Measurements from ENCODE around the gene C19orf81.

C19orf81 gene

DNA sequence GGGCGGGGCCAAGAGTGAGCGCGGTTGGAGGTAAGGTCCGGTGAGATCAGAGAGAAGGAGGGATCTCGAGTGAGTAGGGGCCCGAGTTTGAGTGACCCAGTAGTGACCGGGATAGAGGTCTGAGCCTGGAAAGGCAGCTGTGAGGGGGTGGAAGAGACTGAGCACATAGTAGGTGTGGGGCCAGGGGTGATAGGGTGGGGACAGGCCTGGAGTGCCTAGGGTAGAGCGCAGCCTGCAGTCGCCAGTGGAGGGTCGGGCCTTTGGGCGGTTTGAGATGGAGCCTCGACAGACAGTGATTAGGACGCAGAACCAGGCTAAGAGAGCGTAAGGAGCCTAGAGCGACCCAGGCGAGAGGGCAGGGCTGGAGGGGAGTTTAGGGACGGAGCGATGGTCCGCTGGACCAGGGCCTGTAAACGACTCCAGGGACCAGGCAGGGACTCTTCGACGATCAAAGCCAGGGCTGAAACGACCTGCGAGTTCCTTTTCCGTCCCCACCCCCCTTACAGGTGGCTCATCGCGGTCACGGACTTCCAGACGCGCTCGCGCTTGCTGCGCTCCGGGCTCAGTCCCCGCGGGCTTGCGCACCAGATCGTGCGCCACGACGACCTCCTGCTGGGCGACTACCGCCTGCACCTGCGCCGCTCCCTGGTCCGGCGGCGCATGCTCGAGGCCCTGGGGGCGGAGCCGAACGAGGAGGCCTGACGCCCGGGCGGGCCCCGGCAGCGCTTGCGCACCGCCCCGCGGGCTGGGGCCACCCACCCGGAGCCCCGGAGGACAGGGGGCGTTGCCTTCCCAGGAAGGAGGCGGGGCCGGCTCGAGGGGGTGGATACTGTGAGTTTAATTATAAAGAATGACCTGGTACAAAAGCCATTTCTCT is 9.4 kb downstream of the C19orf81 start:
- in situ Hi-C loops (cut with MboI; ENCODE audit: low sequenced_read_pairs), result no loop called here

DNA sequence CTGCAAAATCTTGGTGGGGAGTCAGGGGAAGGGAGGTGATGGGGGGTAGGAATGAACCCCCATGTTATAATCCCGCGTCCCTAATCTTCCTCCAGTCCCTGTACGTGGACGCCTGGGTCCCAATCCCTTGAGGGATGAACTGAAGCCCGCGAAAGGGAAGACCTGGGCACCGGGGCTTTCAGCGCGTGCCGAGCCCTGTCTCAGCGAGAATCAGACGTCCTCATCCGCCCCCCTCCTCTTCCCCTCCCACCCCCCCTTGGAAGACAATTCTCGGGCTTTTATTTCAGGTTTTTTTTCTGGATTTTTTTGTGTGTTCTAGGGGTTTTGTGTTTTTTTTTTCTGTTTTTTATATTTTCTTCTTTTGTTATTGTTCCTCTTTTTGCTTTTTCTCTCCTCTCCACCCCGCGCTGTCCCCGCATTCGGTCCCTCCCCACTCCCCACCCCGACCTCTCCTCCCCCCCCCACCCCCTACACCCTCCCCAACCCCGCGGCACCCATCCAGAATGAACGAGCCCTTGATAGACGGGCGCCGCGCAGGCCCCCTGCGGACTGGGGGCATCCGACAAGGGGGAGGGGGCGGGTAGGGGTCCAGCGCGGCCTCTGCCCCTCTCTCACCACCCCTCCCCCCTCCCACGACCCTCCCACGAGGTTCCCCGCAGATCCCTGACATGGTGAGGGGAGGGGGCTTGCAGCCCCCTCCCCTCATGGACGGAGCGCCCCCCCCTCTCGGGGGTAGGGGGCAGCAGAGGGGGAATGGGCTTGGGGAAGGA is 10.3 kb downstream of the C19orf81 start:
- in situ Hi-C loops (cut with MboI; ENCODE audit: low sequenced_read_pairs), result no loop called here

DNA sequence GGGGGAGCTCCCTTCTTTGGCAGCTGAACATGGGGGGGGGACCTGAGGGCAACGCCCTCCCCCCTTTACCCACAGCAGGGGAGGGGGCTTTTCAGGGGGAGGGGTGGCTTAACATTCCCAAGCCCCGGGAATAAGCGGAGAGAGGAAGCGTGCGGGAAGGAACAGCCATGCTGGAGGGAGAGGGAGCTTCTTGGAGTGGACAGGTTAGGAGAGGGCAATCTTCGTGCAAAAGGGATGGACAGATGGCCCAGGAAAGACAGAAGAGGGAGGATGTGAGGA is 10.8 kb downstream of the C19orf81 start:
- in situ Hi-C loops (cut with MboI; ENCODE audit: low sequenced_read_pairs), result no loop called here

DNA sequence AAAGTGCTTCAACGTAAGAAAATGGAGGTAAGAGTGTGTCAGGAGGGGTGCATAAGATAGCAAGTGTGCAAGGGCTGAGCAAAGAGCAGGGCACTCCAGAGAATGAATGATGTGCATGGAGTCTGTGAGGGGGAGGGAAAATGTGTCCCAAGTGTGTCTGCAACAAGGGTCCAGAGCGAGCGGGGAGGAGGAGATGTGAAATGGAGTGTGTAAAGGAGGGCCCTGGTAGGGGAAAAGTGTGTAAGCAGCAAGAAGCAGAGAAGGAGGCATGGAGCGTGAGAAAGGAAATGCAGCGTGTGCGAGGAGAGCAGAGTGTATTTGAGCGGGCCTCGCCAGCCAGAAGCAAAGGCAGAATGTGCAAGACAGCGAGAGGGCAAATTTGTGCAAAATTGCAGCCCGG is 11.8 kb downstream of the C19orf81 start:
- in situ Hi-C loops (cut with MboI; ENCODE audit: low sequenced_read_pairs), result no loop called here

DNA sequence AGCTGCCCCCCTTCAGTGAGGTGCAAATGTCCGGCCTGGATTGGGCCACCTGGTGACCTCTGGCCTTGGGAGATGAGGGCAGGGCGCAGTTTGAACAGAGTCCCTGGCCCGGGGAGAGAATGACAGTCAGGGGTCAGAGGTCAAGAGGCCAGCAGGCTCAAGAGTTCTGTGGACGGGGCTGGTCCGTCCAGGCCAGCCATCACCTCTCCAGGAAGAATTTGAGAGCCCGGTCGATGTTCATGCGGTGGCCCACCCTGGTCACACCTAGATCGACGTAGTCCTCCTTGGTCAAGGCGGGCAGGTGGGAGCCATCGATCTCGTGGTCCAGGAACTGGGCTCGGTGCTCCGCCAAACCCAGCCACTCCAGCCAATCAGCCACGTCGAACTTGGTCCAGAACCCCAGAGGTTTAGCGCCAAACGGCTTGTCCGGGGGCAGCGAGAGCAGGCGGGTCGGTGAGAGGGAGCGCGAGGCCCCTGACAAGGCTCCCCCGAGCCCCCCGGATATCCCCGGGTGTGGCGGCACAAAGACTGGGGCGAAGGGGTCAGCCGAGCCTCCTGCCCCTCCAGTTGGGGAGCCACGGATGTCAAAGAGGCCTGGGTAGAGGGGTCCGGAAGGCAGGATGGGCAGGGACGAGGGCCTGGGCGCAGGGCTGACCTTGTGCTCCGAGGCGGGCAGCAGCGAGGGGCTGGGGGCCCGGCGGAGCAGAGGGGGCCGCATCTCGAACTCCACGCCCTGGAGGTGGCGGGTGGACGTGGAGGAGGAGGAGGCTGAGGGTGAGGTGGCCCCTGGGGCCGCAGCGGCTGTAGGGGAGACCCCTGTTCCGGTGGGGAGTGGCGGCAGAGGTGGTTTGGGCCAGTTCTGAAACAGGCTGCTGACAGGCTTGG is 12.8 kb downstream of the C19orf81 start:
- in situ Hi-C loops (cut with MboI; ENCODE audit: low sequenced_read_pairs), result no loop called here

DNA sequence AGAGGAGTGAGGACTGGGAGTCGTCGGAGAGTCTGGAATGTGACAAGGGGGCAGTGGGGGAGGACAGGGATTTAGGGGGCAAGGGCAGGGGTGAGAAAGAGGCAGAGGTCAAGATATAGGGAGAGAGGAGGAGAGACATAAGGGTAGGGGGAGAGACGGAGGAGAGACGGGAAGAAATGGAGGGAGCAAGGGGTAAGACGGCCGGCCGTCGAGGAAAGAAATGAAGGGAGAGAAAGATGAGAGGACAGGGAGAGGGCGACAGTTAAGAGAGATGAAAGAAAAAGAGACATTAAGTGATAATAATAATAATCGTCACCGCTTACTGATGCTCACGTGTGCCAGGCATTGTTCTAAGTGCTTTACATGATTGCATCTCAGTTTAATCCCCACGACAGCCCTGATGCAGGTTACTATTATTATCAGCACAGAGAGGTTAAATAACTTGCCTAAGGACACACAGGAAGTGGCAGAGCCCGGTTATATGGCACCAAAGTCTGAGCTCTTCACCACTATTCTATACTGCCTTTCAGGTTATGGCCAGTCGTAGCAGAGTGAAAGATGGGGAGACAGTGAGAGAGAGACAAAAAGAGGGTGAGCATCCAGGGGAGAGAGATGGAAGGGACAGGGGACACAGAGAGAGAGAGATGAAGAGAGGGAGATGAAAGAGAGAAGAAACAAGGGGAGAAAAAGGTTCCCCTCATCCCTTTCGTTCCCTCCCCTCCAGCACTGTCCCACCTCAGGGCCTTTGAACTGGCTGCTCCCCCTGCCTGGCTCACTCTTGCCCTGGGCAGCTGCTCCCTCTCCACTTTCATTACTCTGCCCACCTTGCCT is 13.6 kb downstream of the C19orf81 start:
- in situ Hi-C loops (cut with MboI; ENCODE audit: low sequenced_read_pairs), result no loop called here

DNA sequence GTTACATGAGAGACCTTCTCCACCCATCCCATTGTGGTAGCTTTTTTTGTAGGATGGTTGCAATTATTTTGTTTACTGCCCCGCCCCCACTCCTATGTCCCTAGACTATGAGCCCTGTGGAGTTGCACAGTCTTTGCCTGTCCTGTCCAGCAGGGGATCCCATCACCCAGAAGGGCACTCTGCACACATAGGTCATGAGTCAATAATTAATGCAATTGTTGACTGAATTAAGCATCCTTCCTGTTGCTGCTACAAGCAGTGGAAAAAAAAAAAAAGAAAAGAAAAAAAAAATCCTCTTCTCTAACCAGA is 14.2 kb downstream of the C19orf81 start:
- in situ Hi-C loops (cut with MboI; ENCODE audit: low sequenced_read_pairs), result no loop called here

DNA sequence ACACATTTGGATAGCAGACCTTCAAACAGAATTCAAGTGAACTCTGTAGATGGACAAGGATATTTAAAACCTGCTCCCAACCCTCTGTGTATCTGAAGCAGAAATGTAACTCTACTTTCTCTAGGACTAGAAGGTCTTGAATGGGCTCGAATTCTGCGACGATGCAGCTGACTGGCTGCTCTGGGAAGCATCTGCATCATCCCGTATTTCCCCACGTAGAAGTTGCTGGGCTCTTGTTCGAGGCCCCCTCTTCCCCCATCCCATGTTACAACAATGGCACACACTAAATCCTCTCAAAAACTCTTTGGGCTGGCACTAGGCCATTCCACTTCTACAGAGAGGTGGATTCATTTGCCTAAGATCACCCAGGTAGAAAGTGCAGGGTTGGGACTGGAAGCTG is 15.0 kb downstream of the C19orf81 start:
- in situ Hi-C loops (cut with MboI; ENCODE audit: low sequenced_read_pairs), result no loop called here

DNA sequence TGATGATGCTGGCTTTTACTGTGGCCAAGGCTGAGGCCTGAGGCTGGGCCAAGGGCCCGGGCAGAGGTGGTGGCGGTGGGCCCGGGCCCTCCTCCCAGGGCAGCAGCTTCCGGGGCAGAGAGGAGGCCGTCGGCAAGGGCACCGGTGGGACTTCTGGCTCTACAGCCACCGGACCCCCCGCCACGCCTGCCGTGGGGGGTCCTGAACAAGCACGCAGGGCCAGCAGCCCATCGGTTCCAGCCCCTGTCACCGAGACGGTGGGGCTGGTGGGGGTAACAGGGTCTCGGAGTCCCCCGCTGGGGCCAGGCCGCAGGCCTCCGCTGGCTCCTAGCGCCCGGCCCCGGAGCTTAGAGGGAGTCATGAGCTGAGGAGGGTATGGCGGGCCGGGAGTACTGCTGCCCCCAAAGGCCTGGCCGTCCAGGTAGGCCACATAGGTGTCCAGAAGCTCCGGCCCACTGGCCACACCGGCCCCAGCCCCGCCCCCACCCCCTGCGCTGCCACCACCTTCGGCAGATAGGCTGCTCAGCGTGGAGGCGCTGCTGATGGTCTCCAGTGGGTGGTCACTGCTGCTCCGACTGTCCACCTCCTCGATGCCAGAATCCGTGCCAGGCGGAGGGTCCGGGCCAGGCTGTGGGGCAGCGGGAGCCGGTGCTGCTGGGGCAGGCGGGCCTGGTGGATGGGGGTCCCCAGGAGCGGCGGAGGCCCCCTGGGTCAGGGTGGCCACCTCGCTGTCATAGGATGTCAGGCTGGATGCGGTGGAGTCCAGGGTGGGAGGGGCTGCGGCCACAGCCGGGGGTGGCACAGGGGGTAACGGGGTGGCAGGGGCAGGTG is 17.3 kb downstream of the C19orf81 start:
- in situ Hi-C loops (cut with MboI; ENCODE audit: low sequenced_read_pairs), result no loop called here

DNA sequence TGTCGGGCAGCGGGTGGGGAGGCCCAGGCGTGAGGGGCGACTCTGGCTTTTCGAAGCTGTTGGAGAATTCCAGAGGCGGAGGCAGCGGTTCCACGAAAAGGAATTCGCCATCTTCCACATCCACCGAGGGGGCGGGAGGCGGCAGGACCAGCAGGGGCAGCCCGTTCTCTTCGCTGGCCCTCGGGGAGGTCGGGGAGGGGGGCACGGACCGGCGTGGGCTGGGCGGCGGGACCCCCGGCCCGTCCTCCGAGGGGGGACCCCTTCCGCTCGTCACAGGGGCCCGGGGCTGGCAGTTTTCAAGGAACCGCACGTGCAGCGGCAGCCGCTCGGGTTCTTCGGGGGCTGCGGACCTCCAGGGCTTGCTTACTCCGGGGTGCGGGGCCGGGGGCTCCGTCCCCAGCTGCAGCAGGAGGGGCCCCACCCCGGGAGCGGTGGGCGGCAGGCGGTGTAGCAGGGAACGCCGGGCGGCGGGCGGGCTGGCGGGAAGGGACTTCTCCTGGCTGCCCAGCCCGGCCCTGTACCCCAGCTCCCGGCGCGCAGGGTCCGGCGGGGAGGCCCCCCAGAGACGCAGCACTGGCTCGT is 18.0 kb downstream of the C19orf81 start:
- in situ Hi-C loops (cut with MboI; ENCODE audit: low sequenced_read_pairs), result no loop called here

DNA sequence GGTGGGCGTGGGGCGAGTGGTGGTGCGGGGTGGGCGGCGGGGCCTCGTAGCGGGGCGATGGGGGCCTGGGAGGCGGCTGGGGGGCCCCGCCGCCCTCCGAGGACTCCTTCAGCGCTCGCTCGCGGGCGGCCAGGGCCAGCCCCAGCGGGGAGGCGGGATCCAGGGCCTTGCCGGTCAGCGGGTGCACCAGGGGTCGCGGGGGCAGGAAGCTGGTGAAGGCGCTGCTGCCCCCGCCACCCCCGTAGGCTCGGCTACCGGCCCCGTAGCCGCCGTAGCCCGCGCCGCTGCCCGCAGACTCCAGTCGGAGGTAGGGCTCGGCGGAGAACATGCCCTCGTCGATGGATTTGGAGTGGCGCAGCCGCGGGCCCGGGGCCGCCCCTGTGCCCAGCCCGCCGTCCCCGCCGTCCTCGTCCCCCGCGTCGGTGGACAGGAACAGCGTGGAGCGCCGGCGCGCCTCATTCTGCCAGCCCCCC is 18.6 kb downstream of the C19orf81 start:
- in situ Hi-C loops (cut with MboI; ENCODE audit: low sequenced_read_pairs), result no loop called here

DNA sequence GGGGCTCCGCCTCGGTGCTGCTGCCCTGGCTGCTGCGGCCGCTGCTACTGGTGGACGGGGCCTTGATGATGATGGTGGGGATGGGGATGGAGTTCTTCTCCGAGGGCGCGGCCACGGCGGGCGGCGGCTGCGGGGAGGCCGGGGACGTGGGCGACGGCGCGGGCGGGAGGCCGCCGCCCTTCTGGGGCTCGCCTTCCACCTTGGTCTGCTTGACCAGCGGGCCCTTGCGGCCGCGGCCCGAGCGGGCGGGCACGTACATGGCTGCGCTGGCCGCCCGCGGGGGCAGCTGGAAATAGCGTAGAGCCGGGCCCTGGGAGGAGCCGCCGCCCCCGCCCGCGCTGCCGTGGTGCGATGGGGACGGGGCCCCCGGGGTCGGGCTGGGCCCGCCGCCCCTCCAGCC is 19.2 kb downstream of the C19orf81 start:
- in situ Hi-C loops (cut with MboI; ENCODE audit: low sequenced_read_pairs), result no loop called here

DNA sequence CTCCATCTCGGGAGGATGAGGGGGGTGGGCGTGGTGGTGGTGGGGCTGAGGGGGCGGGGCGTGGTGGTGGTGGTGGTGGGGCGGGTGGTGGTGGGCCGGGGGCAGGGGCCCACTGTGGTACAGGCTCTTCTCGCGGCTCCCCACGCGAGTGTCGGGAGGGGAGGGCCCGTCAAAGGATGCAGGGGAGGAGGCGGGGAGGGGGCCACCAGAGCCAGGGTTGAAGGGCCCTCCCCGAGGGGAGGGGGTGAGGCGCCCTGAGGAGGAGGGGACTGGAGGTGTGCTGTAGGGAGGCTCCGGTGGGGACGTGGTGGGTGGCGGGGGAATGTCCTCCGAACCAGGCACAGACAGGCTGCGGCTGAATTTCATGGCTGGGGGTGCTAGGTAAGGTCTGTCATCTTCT is 19.6 kb downstream of the C19orf81 start:
- in situ Hi-C loops (cut with MboI; ENCODE audit: low sequenced_read_pairs), result no loop called here

DNA sequence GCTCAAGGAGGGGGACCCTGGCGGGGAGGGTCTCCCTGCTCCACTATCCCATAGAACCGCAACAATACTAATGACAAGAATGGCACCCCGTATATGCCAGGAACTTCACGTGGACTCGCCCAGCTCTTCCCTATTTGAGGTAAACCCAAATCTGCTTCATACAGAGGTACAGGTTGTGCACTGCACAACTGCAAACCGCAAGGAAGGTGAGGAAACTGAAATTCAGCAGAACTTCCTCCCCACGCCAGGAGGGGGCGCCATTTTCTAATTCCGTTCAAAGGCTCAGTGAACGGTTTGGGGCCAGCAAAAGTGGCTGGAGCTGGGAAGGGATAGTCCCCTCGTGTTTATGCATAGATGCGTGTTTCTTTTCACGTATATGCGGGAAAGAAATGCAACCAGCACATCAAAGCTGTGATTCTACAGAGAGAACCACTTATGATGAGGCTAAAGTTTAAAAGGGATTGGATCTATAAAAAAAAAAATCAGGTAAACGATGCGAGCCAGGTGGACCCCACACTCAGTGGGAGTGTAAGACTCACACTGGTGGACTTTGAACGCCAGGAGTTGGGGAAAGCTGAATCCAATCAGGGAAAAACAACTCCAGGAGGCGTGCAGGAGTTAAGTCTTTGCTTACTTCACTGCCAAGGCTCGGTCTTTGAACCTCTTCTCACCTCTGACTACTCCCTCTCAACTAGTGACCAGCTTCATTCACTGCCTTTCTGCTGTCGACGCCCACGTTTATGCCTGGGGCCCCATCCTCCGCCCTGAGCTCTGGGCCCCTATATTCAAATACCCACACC is 20.3 kb downstream of the C19orf81 start:
- in situ Hi-C loops (cut with MboI; ENCODE audit: low sequenced_read_pairs), result no loop called here

DNA sequence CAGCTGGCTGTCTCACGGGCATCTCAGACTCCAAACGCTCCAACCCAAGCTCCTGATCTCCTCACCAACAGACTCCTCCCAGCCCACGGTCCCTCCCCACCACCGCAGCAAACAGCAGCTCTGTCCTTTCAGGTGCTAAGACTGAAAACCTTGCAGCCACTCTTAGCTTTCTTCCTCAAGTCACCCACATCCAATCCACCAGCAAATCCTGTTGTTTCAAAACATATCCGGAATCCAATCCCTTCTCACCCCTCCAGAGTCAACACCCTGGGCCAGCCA is 20.8 kb downstream of the C19orf81 start:
- in situ Hi-C loops (cut with MboI; ENCODE audit: low sequenced_read_pairs), result no loop called here

DNA sequence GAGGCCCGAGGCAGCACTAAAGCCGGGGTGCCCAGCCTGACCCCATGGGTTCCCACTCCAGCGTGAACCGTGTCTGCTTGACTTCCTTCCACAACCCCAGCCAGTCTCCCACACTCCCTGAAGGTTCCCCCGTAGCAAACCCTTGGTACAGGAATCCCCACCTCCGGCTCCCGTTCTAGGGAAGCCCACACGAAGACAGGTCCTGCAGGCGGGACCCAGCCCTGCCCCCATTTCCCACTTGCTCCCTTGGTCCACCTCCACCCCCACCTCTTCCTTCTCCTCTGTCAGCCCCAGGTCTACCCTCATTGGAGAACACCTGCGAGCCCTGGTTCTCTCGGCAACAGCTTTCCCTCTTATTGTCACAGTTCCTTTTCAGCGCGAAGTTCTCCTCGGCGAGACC is 23.9 kb downstream of the C19orf81 start:
- in situ Hi-C loops (cut with MboI; ENCODE audit: low sequenced_read_pairs), result no loop called here

DNA sequence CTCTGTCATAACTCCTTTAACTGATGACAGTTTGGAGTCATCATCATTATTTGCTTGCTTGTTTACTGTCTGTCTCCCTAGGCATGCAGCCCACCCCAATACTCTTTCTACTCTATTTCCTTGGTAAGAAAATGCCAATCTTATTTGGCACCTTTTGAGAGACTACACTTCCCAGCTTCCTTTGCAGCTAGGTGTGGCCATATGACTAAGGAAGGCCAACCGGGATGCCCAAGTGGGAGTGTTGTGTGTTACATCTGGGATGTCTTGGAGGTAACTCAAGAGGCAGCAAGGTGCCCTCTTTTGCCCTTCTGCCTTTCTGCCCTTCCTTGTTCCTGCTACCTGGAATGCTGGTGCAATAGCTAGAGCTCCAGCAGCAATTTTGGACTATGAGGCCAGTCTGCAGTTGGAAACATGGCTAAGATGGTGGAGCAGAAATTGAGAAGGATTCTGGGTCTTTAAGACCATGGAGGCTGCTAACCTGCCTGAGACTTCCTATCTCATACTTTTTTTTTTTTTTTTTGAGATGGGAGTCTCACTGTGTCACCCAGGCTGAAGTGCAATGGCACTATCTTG is 27.5 kb downstream of the C19orf81 start:
- in situ Hi-C loops (cut with MboI; ENCODE audit: low sequenced_read_pairs), result no loop called here

DNA sequence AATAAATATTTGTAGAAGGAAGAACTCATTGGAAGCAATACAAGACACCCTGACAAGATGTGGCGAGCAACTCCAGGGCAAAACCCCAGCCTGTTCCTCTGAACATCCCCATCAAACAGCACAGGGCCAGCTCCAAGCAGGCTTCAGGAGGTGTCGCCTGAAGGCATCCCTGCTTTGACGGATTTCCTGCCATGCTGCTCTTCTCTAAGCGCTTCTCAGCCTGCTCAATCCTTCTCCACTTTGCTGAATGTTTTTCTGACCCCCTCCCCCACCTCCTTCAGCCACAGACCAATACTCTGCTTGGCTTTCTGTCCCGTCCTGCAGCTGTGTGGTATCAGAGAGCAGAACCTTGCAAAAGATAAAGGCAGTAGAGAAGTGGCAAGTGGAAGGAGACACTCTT is 28.4 kb downstream of the C19orf81 start:
- in situ Hi-C loops (cut with MboI; ENCODE audit: low sequenced_read_pairs), result no loop called here

DNA sequence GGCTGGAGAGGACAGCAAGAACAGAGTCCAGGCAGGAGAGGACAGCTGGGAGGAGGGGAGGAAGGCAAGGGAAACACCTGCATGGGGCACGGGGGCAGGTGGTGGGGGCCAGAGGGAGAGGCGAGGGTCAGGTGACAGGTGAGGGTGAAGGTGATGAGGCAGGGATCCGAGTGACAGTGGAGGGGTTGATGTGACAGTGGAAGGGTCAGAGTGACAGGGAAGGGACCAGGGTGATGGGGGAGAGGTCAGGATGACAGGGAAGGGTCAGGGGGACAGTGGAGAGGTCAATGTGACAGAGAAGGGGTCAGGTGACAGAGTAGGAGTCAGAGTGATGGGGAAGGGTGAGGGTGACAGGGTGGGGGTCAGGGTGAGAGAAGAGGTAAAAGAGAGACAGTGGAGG is 29.1 kb downstream of the C19orf81 start:
- in situ Hi-C loops (cut with MboI; ENCODE audit: low sequenced_read_pairs), result no loop called here

Data from HL-60/S4 treated with phorbol 12-myristate 13-acetate at 8.2 ng/mL for 4 days and 3 days (cell line).